ENCODE data around the gene JPH2.

The JPH2 gene

GRCh38 chr20:44222027-44222426 lies 35.0 kb upstream of the JPH2 start:
- no peaks in the 10 kb centered on the region for H3K9me3 Mint-ChIP-seq
- TF ChIP-seq CTCF (IDR thresholded peaks at IDR 0.05): no peak
- H3K4me1 Mint-ChIP-seq: peaks cover 18% of the 10 kb centered on the region
- no peak overlapping the region for H3K27ac Mint-ChIP-seq
- DNase-seq: no peak
- no peak overlapping the region for H3K4me3 Mint-ChIP-seq
- H3K36me3 Mint-ChIP-seq (ENCODE audit: low read depth): no peaks in the 10 kb centered on the region
- peaks cover 13% of the 10 kb centered on the region for H3K27me3 Mint-ChIP-seq (ENCODE audit: low read depth, poor library complexity)

GRCh38 chr20:44221368-44221954 lies 34.5 kb upstream of the JPH2 start:
- Mint-ChIP-seq H3K4me1 (peaks cover 18% of the 10 kb centered on the region), H3K4me3 (no peak overlapping the region), H3K27ac (no peak overlapping the region), H3K9me3 (no peaks in the 10 kb centered on the region), H3K27me3 (ENCODE audit: low read depth, poor library complexity) (peaks cover 13% of the 10 kb centered on the region), H3K36me3 (ENCODE audit: low read depth) (no peaks in the 10 kb centered on the region)
- no peak for DNase-seq
- no peak for TF ChIP-seq CTCF (IDR thresholded peaks at IDR 0.05)

GRCh38 chr20:44219791-44220190 lies 32.8 kb upstream of the JPH2 start:
- H3K9me3 Mint-ChIP-seq: no peaks in the 10 kb centered on the region
- peak overlapping the region; percentile 84 for H3K27ac Mint-ChIP-seq
- peaks cover 13% of the 10 kb centered on the region for H3K27me3 Mint-ChIP-seq (ENCODE audit: low read depth, poor library complexity)
- no peaks in the 10 kb centered on the region for H3K36me3 Mint-ChIP-seq (ENCODE audit: low read depth)
- DNase-seq: no peak
- H3K4me1 Mint-ChIP-seq: peaks cover 22% of the 10 kb centered on the region
- no peak for TF ChIP-seq CTCF (IDR thresholded peaks at IDR 0.05)
- H3K4me3 Mint-ChIP-seq: no peak overlapping the region

GRCh38 chr20:44219170-44219730 lies 32.3 kb upstream of the JPH2 start:
- H3K36me3 Mint-ChIP-seq (ENCODE audit: low read depth): no peaks in the 10 kb centered on the region
- H3K9me3 Mint-ChIP-seq: no peaks in the 10 kb centered on the region
- H3K27ac Mint-ChIP-seq: peak overlapping the region; percentile 84
- no peak for DNase-seq
- H3K4me1 Mint-ChIP-seq: peaks cover 22% of the 10 kb centered on the region
- H3K27me3 Mint-ChIP-seq (ENCODE audit: low read depth, poor library complexity): peaks cover 11% of the 10 kb centered on the region
- TF ChIP-seq CTCF (IDR thresholded peaks at IDR 0.05): no peak
- H3K4me3 Mint-ChIP-seq: no peak overlapping the region

- Mint-ChIP-seq H3K4me1 (peaks cover 22% of the 10 kb centered on the region), H3K36me3 (ENCODE audit: low read depth) (no peaks in the 10 kb centered on the region), H3K27ac (no peak overlapping the region), H3K4me3 (no peak overlapping the region), H3K27me3 (ENCODE audit: low read depth, poor library complexity) (peaks cover 8% of the 10 kb centered on the region), H3K9me3 (no peaks in the 10 kb centered on the region)
- TF ChIP-seq CTCF (IDR thresholded peaks at IDR 0.05): no peak
- DNase-seq: no peak
Measured at GRCh38 chr20:44218446-44218845, 31.5 kb upstream of the JPH2 start.

Data from nephron progenitor cell (in vitro differentiated cells).